22Rv1 (cell line): ENCODE data around the gene TM4SF5.
A peak's percentile ranks its signal among the peaks of the same experiment; 100 is the strongest.

ENCODE experiments used
- H3K27ac ChIP-seq: fragments of 450-650 bp; 2 replicates; pipeline ENCODE4 v1.5.1; 2017
- ZFX ChIP-seq: fragments of 450-650 bp; IDR thresholded peaks from 2 replicates; pipeline ENCODE4 v1.6.1; 2017; ENCODE audit warnings: antibody characterized with exemption, borderline replicate concordance
- TF ChIP-seq, protein P1 (sequence below): fragments of 450-650 bp; IDR thresholded peaks from 2 replicates; pipeline ENCODE4 v1.5.1; 2017; ENCODE audit warnings: mild to moderate bottlenecking

TM4SF5 gene

DNA sequence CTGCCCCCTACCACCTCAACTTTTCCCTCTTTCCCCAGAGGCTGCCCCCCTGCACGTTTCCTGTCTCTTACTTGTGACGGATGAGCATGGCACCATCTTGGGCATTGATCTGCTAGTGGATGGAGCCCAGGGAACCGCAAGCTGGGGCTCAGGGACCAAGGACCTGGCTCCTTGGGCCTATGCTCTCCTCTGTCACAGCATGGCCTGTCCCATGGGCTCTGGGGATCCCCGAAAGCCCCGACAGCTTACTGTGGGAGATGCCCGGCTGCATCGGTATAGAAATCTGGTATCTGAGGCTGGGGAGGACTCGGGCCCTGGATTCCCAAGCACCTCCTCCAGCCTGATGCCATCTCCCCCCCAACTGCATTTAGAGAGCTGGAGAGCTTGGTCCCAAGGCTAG, 30.1 kb upstream of the TM4SF5 start:
- no peak overlapping the region for H3K27ac ChIP-seq
- TF ChIP-seq ZFX, result no peak
- TF ChIP-seq, protein P1, sequence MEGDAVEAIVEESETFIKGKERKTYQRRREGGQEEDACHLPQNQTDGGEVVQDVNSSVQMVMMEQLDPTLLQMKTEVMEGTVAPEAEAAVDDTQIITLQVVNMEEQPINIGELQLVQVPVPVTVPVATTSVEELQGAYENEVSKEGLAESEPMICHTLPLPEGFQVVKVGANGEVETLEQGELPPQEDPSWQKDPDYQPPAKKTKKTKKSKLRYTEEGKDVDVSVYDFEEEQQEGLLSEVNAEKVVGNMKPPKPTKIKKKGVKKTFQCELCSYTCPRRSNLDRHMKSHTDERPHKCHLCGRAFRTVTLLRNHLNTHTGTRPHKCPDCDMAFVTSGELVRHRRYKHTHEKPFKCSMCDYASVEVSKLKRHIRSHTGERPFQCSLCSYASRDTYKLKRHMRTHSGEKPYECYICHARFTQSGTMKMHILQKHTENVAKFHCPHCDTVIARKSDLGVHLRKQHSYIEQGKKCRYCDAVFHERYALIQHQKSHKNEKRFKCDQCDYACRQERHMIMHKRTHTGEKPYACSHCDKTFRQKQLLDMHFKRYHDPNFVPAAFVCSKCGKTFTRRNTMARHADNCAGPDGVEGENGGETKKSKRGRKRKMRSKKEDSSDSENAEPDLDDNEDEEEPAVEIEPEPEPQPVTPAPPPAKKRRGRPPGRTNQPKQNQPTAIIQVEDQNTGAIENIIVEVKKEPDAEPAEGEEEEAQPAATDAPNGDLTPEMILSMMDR, result no peak

DNA sequence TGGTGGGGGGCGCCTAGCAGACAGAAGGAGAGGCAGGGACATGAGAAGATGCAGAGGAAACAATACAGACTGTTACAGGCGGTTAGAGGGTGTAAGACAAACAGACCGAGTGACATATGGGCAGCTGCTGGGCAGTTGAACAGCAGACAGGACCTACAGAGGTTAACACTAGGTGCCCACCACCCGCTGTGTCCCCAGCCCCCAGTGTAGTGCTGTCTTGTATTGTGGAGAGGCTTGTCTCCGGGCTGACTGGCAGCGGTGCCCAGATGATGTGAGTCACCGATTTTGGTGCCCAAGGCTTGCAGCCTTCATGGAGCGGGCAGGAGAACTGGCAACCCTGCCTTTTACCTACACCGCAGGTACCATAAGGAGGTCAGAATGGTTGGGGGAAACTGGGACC, 29.6 kb upstream of the TM4SF5 start:
- TF ChIP-seq, protein P1, result no peak
- no peak for TF ChIP-seq ZFX
- H3K27ac ChIP-seq, result peak overlapping the region; percentile 18; the same call in 1 of the 2 replicates

DNA sequence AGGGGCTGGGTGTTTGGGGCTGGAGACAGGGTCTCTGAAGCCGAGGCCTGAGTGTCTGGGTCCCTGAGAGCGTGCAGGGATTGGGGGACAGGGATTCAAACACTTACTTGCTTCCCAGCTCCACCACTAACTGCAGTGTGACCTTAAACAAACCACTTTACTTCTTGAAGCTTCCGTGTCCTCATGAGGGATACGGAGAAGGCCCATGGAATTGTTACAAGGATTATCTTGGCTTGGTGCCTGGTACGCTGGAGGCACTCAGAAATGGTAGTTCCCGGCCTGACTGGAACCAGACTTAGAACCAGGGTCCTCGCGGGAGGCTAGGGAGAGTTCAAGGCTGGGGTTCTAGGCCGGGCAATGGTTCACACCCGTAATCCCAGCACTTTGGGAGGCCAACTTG, 29.1 kb upstream of the TM4SF5 start:
- TF ChIP-seq, protein P1, result no peak
- TF ChIP-seq ZFX, result no peak
- peak overlapping the region; percentile 18; the same call in 1 of the 2 replicates for H3K27ac ChIP-seq

DNA sequence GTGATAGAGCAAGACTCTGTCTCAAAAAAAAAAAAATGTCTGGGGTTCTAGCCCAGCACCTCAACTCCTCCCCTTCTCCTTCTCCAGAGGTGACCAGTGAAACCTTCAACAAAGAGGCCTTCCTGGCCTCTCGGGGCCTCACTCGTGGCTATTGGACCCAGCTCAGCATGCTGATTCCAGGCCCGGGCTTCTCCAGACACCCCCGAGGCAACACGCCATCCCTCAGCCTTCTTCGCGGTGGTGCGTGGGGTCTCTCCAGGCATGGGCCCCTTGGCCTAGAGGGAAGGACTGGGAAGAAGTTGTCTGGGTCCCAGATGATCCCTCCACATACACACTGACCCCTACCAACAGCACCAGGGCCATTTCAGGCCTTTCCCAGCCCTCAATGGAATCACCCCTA, 28.5 kb upstream of the TM4SF5 start:
- TF ChIP-seq, protein P1, result no peak
- no peak for TF ChIP-seq ZFX
- H3K27ac ChIP-seq, result no peak overlapping the region

DNA sequence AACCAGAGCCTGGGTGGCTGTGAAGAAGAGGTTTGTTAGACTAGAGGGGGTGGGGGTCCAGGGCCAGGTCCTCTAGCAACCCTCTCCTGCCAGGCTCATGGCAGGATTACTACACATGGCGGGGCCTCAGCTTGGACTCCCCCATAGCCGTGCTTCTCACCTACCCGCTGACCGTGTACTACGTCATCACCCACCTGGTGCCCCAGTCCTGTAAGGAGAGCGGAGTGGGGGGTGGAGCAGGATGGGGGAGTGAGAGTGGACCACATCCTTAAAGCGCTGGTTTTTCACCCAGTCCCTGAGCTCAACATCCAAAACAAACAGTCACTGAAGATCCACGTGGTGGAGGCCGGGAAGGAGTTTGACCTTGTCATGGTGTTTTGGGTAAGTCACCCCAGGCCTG, 27.8 kb upstream of the TM4SF5 start:
- TF ChIP-seq, protein P1, result no peak
- no peak for TF ChIP-seq ZFX
- no peak overlapping the region for H3K27ac ChIP-seq

DNA sequence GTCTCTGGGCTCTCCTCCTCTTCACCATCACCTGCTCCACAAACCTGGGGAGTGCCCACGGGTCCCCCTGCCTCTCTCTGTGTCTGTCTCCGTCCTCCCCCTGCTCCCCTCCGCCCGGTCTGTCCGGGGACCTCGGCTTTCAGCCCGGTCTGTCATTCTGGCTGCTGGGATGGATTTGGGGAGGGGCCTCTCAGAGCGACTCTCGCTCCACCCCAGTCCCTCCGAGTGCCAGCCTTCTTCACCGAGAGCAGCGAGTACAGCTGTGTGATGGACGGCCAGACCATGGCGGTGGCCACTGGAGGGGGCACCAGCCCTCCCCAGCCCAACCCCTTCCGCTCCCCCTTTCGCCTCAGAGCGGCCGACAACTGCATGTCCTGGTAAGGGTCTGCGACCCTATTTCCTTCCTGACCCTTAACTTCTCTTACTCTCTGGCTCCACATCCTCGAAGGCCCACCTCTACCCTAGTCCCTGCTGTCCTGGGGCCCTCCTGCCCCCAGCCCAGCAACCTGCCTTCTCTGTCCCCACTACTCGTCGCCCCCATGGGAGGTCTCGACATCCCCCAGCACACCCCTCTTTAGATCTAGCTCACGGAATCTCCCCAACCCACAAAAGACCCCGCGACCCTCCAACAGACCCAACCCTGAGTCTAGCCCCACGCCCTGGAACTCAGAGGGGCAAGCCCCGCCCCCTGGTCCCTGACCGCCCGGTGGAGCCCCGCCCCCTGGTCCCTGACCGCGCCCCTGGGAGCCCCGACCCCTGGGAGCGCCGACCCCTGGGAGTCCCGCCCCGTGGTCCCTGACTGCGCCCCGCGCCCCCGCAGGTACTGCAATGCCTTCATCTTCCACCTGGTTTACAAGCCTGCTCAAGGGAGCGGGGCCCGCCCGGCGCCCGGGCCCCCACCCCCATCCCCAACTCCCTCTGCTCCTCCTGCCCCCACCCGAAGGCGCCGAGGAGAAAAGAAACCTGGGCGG, 26.4 kb upstream of the TM4SF5 start:
- H3K27ac ChIP-seq, result no peak overlapping the region

DNA sequence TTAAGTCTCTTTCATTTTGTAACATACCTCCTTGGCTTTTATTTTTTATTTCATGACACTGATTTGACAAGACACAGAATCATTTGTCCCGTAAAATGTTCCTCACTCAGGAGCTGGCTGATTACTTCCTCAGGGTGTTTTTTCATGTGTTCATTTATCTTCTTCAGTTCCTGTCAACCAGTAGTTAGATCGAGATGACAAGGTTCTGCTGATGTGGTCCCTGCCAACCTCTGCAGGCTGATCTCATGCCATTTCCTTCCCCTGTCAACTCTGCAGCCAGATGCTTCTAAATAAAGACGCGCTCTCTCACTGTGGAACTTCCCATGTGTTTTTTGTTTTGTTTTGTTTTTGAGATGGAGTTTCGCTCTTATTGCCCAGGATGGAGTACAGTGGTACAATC, 23.8 kb upstream of the TM4SF5 start:
- TF ChIP-seq ZFX, result no peak
- TF ChIP-seq, protein P1, result no peak
- no peak overlapping the region for H3K27ac ChIP-seq

More for the DNA sequence above, 26.4 kb upstream of the TM4SF5 start:
- TF ChIP-seq, protein P1, result no peak
- TF ChIP-seq ZFX, result no peak
